NOMO-1 treated with dmso at 0.1 percent for 144 hours (cell line): Measurements from ENCODE around the gene PRRC2B.

Experiments used
- DNase-seq: peaks from one replicate; lab custom pipeline; 2025; ENCODE audit not compliant: unreplicated experiment; lab: John Stamatoyannopoulos, UW

The PRRC2B gene

GRCh38 chr9:131407717-131408195 lies 13.9 kb downstream of the PRRC2B start:
- DNase-seq = no peak

GRCh38 chr9:131409458-131409992 lies 15.6 kb downstream of the PRRC2B start:
- no peak for DNase-seq

GRCh38 chr9:131410044-131410491 lies 16.2 kb downstream of the PRRC2B start:
- peak; percentile 80 for DNase-seq

GRCh38 chr9:131411719-131412681 lies 18.1 kb downstream of the PRRC2B start:
- no peak for DNase-seq

- DNase-seq = no peak
These were observed 22.6 kb downstream of the PRRC2B start for GRCh38 chr9:131416509-131416908.

GRCh38 chr9:131417264-131418142 lies 23.6 kb downstream of the PRRC2B start:
- no peak for DNase-seq

- DNase-seq = no peak
These were observed 24.5 kb downstream of the PRRC2B start for GRCh38 chr9:131418143-131419025.

- DNase-seq = no peak
These were observed 25.2 kb downstream of the PRRC2B start for GRCh38 chr9:131419026-131419614.

GRCh38 chr9:131419716-131420115 lies 25.8 kb downstream of the PRRC2B start:
- no peak for DNase-seq

- no peak for DNase-seq
These were observed 27.2 kb downstream of the PRRC2B start for GRCh38 chr9:131420980-131421624.

GRCh38 chr9:131421691-131422090 lies 27.8 kb downstream of the PRRC2B start:
- no peak for DNase-seq

GRCh38 chr9:131422241-131422792 lies 28.4 kb downstream of the PRRC2B start:
- no peak for DNase-seq

- no peak for DNase-seq
These were observed 29.3 kb downstream of the PRRC2B start for GRCh38 chr9:131423171-131423581.

GRCh38 chr9:131426545-131426944 lies 32.7 kb downstream of the PRRC2B start:
- DNase-seq = no peak

GRCh38 chr9:131429121-131430012 lies 35.5 kb downstream of the PRRC2B start:
- DNase-seq = no peak

GRCh38 chr9:131432050-131432449 lies 38.2 kb downstream of the PRRC2B start:
- DNase-seq = no peak

- DNase-seq = no peak
These were observed 38.9 kb downstream of the PRRC2B start for GRCh38 chr9:131432597-131433301.
